COR-L47 (cell line): ENCODE measurements around the gene MRAS.
"Not testable (repeated sequence)": the region's sequence is repeated elsewhere in the genome, so short reads cannot be mapped to it uniquely, and the experiment has no call there.

ENCODE experiments used
- DNase-seq: peaks from one replicate; lab custom pipeline; 2025; lab: John Stamatoyannopoulos, UW

The MRAS gene

GRCh38 chr3:138389841-138390581, 41.6 kb downstream of the MRAS start:
- no peak for DNase-seq

- no peak for DNase-seq
Measured at GRCh38 chr3:138390582-138390932, 42.2 kb downstream of the MRAS start.

- no peak for DNase-seq
Measured at GRCh38 chr3:138394156-138394555, 45.8 kb downstream of the MRAS start.

- no peak for DNase-seq
Measured at GRCh38 chr3:138394686-138395085, 46.3 kb downstream of the MRAS start.

GRCh38 chr3:138395865-138396751, 47.7 kb downstream of the MRAS start:
- DNase-seq, result no peak

- no peak for DNase-seq
Measured at GRCh38 chr3:138396752-138397410, 48.5 kb downstream of the MRAS start.

- DNase-seq, result no peak
Measured at GRCh38 chr3:138397983-138398382, 49.6 kb downstream of the MRAS start.

GRCh38 chr3:138398791-138399575, 50.6 kb downstream of the MRAS start:
- no peak for DNase-seq

GRCh38 chr3:138399766-138400165, 51.4 kb downstream of the MRAS start:
- DNase-seq, result no peak

GRCh38 chr3:138400651-138401070, 52.3 kb downstream of the MRAS start:
- no peak for DNase-seq

- no peak for DNase-seq
Measured at GRCh38 chr3:138401834-138402233, 53.5 kb downstream of the MRAS start.

GRCh38 chr3:138404121-138404520, 55.7 kb downstream of the MRAS start:
- DNase-seq, result no peak

- DNase-seq, result no peak
Measured at GRCh38 chr3:138405001-138405400, 56.6 kb downstream of the MRAS start.

- no peak for DNase-seq
Measured at GRCh38 chr3:138405486-138405885, 57.1 kb downstream of the MRAS start.

- DNase-seq, result no peak
Measured at GRCh38 chr3:138406606-138407005, 58.2 kb downstream of the MRAS start.

- no peak for DNase-seq
Measured at GRCh38 chr3:138407236-138407907, 59.0 kb downstream of the MRAS start.

- no peak for DNase-seq
Measured at GRCh38 chr3:138408751-138409570, 60.6 kb downstream of the MRAS start.

- DNase-seq, result no peak
Measured at GRCh38 chr3:138412821-138413551, 64.6 kb downstream of the MRAS start.

- DNase-seq, result not testable (repeated sequence)
Measured at GRCh38 chr3:138416236-138416635, 67.9 kb downstream of the MRAS start.

GRCh38 chr3:138417559-138417982, 69.2 kb downstream of the MRAS start:
- DNase-seq, result peak; percentile 91
